ENCODE measurements around the gene KIF5B. TPM values are rescaled to one million over a fixed set of nuclear protein-coding genes. Genes with fewer than 3 reads are reported as not detected.
"Not testable (repeated sequence)": the region's sequence is repeated elsewhere in the genome, so short reads cannot be mapped to it uniquely, and the experiment has no call there.

The KIF5B gene
- total RNA-seq, 1 donor: 172 TPM

DNA sequence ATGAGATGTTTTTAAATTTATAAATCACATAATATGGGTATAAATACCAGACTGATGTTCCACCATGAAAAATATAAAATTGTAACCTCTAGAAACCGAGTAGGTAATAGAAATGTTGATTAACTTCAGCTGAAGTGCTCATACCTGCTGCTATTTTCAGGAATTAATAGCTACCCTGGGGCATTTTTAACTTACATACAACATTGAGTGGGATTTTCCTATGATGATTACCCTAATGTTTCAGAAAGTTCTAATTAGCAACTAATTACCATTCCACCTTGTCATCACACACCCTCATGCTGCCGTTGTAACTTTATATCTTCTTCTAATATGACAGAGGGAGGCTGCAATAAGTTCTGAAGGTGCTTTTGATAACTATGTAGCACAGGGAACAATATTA lies 74.1 kb downstream of the KIF5B start:
- no peak for TF ChIP-seq CTCF (IDR thresholded peaks at IDR 0.05; ENCODE audit: insufficient read depth, low read depth, low read length)

DNA sequence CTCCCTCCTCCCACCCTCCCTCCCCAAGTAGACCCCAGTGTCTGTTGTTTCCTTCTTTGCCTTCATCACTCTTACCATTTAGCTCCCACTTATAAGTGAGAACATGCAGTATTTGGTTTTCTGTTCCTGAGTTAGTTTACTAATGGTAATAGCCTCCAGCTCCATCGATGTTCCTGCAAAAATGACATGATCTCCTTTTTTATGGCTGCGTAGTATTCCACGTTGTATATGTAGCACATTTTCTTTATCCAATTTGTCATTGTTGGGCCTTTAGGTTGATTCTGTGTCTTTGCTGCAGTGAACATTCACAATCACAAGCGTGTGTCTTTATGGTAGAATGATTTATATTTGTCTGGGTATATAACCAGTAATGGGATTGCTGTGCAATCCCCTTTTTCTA lies 75.8 kb downstream of the KIF5B start:
- no peak for TF ChIP-seq CTCF (IDR thresholded peaks at IDR 0.05; ENCODE audit: insufficient read depth, low read depth, low read length)
- no peak overlapping the region for H3K4me3 ChIP-seq (ENCODE audit: low read depth, low read length)

More for the DNA sequence above, 74.1 kb downstream of the KIF5B start:
- H3K4me3 ChIP-seq (ENCODE audit: low read depth, low read length): no peak overlapping the region
- no peak for DNase-seq (ENCODE audit: low read depth)

DNA sequence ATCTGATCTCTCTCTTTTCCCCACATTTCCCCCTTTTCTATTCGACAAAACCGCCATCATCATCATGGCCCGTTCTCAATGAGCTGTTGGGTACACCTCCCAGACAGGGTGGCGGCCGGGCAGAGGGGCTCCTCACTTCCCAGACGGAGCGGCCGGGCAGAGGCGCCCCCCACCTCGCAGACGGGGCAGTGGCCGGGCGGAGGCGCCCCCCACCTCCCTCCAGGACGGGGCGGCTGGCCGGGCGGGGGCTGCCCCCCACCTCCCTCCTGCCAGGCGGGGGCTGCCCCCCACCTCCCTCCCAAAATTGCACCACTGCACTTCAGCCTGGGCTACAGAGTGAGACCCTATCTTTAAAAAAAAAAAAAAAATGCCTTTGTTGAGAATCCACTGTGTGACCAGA lies 77.2 kb downstream of the KIF5B start:
- not testable (repeated sequence) for DNase-seq (ENCODE audit: low read depth); H3K4me3 ChIP-seq (ENCODE audit: low read depth, low read length)

More for the DNA sequence above, 75.8 kb downstream of the KIF5B start:
- no peak for DNase-seq (ENCODE audit: low read depth)

- TF ChIP-seq CTCF (IDR thresholded peaks at IDR 0.05; ENCODE audit: insufficient read depth, low read depth, low read length): no peak
- no peak overlapping the region for H3K4me3 ChIP-seq (ENCODE audit: low read depth, low read length)
- DNase-seq (ENCODE audit: low read depth): no peak
These were observed 78.1 kb downstream of the KIF5B start for GRCh38 chr10:31978156-31978483.

DNA sequence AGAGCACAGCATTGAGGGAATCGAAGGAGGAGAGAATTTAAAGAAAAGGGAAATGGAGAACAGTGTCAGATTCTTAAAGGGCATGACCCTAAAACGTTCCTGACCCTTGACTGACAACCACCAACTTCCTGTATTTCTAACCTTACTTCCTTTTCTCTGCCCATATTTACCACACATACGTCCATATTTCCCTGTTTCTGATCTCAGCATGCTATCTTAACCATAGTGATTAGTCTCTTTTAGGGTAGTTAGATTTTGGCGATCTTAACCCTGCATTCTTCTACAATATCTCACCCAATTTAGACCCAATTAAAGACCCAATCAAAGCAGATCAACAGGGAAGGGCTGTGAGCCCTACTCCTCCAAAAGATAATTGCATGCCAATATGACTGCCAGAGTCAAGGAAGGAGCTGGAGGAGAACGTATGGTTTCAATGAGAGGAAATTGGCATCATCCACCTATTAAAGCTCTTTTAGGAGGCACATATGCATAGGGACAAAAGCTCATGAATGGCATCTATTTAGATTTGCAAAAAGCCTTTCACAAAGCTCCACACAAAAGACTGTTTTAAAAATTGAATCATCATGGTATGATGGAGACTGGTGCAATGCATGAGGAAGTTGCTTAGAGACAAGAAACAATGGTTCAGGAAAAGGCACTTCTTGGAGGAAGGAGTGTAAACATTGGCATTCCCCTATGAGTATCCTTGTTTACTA lies 78.6 kb downstream of the KIF5B start:
- TF ChIP-seq CTCF (IDR thresholded peaks at IDR 0.05; ENCODE audit: insufficient read depth, low read depth, low read length): no peak
- H3K4me3 ChIP-seq (ENCODE audit: low read depth, low read length): no peak overlapping the region
- peak; percentile 30 for DNase-seq (ENCODE audit: low read depth)

DNA sequence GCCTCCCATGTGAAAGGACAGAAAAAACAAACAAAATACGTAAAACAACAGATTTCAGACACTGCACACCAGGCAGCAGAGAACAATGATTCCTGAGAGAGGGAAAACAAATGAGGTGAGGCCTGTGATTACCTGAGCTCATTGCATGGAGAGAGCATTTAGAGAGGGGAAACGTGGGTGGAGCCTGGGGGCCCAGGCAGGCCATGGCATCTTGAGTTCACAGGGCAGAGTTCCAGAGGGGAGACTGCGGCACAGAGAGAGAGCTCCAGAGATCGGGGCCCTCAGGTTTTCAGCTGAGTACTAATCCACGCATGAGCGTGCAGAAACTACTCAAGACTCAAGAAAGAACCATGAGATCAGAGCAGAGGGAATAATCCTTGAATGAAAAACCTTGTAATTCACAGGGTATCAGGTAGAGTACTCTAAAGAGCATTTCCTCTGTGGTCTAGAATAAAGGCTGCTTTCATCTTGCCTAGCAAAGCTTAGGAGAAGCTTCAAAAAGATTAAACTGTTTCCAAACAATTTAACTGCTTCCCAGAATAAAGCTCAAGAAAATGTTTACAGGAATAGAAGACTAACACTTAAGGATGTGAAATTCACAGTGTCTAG lies 81.0 kb downstream of the KIF5B start:
- no peak for TF ChIP-seq CTCF (IDR thresholded peaks at IDR 0.05; ENCODE audit: insufficient read depth, low read depth, low read length)

DNA sequence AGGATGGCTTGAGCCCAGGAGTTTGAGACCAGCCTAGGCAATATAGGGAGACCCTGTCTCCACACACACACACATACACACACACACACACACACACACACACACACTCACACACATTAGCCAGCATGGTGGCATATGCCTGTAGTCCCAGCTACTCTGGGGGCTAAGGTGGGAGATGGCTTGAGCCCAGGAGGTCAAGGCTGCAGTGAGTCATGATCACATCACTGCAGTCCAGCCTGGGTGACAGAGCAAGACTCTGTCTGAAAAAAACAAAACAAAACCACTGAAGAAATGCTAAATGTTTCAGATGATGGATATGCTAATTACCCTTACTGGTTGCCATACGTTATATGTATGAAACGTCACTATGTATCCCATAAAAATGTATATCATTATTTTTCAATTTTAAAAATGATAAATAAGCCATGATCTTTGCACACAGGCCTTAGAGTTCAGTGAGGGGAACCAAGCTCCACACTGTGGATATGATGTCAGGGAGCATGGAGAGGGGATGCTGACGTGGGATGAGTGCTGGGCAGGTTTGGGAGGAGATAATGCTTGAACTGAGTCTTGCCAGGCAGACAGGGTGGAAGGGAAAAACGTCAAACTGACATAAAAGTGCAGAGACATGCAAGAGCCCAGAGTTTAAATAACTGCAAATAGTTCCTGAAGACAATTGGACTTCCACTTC lies 81.6 kb downstream of the KIF5B start:
- no peak for DNase-seq (ENCODE audit: low read depth)
- no peak overlapping the region for H3K4me3 ChIP-seq (ENCODE audit: low read depth, low read length)
- TF ChIP-seq CTCF (IDR thresholded peaks at IDR 0.05; ENCODE audit: insufficient read depth, low read depth, low read length): no peak

More for the DNA sequence above, 81.0 kb downstream of the KIF5B start:
- no peak overlapping the region for H3K4me3 ChIP-seq (ENCODE audit: low read depth, low read length)
- DNase-seq (ENCODE audit: low read depth): no peak

All from fibroblast of villous mesenchyme (primary cell).